ENCODE measurements around the gene NPR2. TPM values are rescaled to one million over a fixed set of nuclear protein-coding genes. Genes with fewer than 3 reads are reported as not detected.

The NPR2 gene
- total RNA-seq, 4 donors from 2014 or later, result 5.1 to 9.3 (median 8.1) TPM

DNA sequence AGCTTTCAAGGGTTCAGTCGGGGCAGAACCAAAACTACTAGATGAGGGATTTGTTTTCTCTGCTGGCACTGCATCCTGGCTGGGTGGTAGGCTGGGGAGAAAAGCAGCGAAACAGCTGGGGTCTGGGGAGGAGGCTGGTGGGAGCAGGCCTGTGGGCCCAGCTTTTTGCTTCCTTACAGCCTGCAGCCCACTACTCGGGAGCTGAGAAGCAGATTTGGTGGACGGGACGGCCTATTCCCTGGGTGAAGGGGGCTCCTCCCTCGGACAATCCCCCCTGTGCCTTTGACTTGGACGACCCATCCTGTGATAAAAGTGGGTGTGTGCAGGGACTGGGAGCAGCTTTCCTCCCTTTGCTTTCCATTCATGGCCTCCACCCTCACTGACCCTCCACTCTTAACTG, 9.1 kb downstream of the NPR2 start:
- no peaks in the 10 kb centered on the region for H3K9me3 ChIP-seq
- intact Hi-C loops (cut with DNase I), result no loop called here
- H3K4me3 ChIP-seq (replicated peaks in 1 of 3), result no peak overlapping the region
- DNase-seq, result no peak
- no peak overlapping the region for H3K27ac ChIP-seq
- no peaks in the 10 kb centered on the region for H3K4me1 ChIP-seq
- H3K36me3 ChIP-seq, result peaks cover 0 to 5% of the 10 kb centered on the region in 2 donors
- 88 to 90% methylated on average over 7 of the region's 7 CpGs for WGBS, 2 donors
- TF ChIP-seq, protein P1, sequence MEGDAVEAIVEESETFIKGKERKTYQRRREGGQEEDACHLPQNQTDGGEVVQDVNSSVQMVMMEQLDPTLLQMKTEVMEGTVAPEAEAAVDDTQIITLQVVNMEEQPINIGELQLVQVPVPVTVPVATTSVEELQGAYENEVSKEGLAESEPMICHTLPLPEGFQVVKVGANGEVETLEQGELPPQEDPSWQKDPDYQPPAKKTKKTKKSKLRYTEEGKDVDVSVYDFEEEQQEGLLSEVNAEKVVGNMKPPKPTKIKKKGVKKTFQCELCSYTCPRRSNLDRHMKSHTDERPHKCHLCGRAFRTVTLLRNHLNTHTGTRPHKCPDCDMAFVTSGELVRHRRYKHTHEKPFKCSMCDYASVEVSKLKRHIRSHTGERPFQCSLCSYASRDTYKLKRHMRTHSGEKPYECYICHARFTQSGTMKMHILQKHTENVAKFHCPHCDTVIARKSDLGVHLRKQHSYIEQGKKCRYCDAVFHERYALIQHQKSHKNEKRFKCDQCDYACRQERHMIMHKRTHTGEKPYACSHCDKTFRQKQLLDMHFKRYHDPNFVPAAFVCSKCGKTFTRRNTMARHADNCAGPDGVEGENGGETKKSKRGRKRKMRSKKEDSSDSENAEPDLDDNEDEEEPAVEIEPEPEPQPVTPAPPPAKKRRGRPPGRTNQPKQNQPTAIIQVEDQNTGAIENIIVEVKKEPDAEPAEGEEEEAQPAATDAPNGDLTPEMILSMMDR (IDR thresholded peaks at IDR 0.05), result no peak
- TF ChIP-seq POLR2A (IDR thresholded peaks at IDR 0.05), result no peak
- H3K27me3 ChIP-seq, result no peaks in the 10 kb centered on the region

DNA sequence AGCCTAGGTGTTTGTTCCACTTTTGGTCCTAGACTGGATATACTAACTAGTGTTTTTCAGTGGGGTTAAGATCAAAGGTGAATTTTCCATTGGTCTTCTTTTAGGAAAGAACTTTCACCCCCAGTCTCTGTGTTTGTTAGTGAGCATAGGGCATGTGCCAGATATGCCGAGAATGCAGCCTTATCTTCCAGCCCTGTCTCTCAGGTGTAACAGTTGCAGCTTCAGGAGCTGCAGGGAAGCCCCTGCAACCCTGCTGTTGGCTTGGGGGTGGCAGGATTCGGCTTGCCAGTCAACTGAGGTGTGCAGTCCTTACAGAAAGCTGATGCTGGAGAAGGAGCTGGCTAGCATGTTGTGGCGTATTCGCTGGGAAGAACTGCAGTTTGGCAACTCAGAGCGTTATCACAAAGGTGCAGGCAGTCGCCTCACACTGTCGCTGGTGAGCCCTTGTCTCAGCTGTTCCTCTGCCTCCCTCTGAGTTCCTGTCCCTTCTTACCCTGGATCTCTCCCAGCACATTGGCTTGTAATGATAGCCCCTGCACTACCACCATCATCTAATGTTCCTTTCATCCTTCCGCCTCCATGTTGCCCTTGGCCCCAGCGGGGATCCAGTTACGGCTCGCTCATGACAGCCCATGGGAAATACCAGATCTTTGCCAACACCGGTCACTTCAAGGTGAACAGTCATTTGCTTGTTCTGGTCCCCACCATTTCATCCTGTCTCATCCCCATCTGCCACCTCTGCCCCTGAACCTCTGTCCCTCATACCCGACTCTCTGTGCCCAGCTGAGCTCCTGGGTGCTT, 10.1 kb downstream of the NPR2 start:
- Histone ChIP-seq H3K4me1 (no peaks in the 10 kb centered on the region), H3K27ac (no peak overlapping the region), H3K36me3 (peaks cover 0 to 12% of the 10 kb centered on the region in 2 donors), H3K27me3 (no peaks in the 10 kb centered on the region), H3K9me3 (no peaks in the 10 kb centered on the region), H3K4me3 (replicated peaks in 1 of 3) (no peak overlapping the region)
- intact Hi-C loops (cut with DNase I), result no loop called here
- no peak for DNase-seq
- TF ChIP-seq, protein P1 (IDR thresholded peaks at IDR 0.05), result no peak
- no peak for TF ChIP-seq POLR2A (IDR thresholded peaks at IDR 0.05)
- WGBS, 2 donors, result 93 to 98% methylated on average over 10 to 13 of the region's 13 CpGs

DNA sequence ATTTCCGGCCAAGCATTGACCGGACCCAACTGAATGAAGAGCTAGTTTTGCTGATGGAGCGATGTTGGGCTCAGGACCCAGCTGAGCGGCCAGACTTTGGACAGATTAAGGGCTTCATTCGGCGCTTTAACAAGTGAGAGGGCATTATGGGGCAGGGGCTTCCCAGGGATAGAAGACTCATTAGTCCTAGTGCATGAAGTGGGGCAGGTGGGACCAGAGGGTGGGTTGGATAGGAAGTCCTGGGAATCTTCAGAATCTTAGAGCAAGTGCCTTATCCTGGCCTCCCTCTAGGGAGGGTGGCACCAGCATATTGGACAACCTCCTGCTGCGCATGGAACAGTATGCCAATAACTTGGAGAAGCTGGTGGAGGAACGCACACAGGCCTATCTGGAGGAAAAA, 14.7 kb downstream of the NPR2 start:
- Histone ChIP-seq H3K27ac (no peak overlapping the region), H3K4me1 (peaks cover 0 to 2% of the 10 kb centered on the region in 2 donors), H3K36me3 (peaks cover 0 to 22% of the 10 kb centered on the region in 2 donors), H3K4me3 (replicated peaks in 1 of 3) (no peak overlapping the region), H3K27me3 (no peaks in the 10 kb centered on the region), H3K9me3 (no peaks in the 10 kb centered on the region)
- TF ChIP-seq POLR2A (IDR thresholded peaks at IDR 0.05), result no peak
- TF ChIP-seq, protein P1 (IDR thresholded peaks at IDR 0.05), result no peak
- intact Hi-C loops (cut with DNase I), result no loop called here
- DNase-seq, result no peak
- 96 to 98% methylated on average over 8 of the region's 8 CpGs for WGBS, 2 donors

DNA sequence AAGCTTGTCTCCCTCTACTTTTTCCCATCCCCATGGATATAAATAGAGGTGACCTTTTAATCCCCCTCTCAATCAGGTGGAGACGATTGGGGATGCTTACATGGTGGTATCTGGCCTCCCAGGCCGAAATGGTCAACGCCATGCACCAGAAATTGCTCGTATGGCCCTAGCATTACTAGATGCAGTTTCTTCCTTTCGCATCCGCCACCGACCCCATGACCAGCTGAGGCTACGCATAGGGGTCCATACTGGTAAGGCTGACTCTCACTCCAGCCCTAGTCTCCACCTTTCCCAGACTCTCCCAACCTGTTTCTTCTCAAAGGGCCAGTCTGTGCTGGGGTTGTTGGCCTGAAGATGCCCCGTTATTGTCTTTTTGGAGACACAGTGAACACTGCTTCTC, 17.0 kb downstream of the NPR2 start:
- Histone ChIP-seq H3K27ac (no peak overlapping the region), H3K4me1 (peaks cover 15 to 22% of the 10 kb centered on the region in 2 donors), H3K9me3 (no peaks in the 10 kb centered on the region), H3K36me3 (peaks cover 0 to 17% of the 10 kb centered on the region in 2 donors), H3K27me3 (no peaks in the 10 kb centered on the region), H3K4me3 (replicated peaks in 1 of 3) (no peak overlapping the region)
- intact Hi-C loops (cut with DNase I), result no loop called here
- DNase-seq, result no peak
- no peak for TF ChIP-seq POLR2A (IDR thresholded peaks at IDR 0.05)
- TF ChIP-seq, protein P1 (IDR thresholded peaks at IDR 0.05), result no peak
- WGBS, 2 donors, result 95 to 98% methylated on average over 9 of the region's 9 CpGs

DNA sequence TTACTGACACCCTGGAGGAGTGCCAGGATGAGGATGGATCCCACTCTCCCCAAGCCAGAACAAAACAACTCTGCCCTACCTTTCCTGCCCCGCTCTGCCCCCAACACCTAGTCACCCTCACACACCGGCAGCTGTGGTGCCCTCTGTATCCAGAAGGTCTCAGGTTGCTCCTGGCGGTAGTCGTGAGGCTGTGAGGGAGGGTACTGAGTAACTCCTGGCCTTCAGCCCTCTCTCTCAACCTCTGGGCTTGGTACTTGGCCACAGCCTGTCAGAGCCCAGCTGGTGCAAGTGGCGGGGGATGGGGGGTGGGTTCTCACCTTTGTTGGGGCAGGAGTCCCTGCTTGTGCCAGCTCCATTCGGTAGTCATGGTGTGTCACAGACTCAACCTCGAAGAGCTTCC, 18.7 kb downstream of the NPR2 start:
- WGBS, 2 donors, result 98 to 99% methylated on average over 7 of the region's 7 CpGs
- H3K4me1 ChIP-seq, result peaks cover 22 to 32% of the 10 kb centered on the region in 2 donors
- intact Hi-C loops (cut with DNase I), result no loop called here

More for the DNA sequence above, 18.7 kb downstream of the NPR2 start:
- H3K9me3 ChIP-seq, result no peaks in the 10 kb centered on the region
- no peaks in the 10 kb centered on the region for H3K27me3 ChIP-seq
- H3K36me3 ChIP-seq, result peaks cover 0 to 17% of the 10 kb centered on the region in 2 donors
- H3K27ac ChIP-seq, result no peak overlapping the region
- H3K4me3 ChIP-seq (replicated peaks in 1 of 3), result no peak overlapping the region
- DNase-seq, result no peak
- TF ChIP-seq POLR2A (IDR thresholded peaks at IDR 0.05), result no peak
- TF ChIP-seq, protein P1 (IDR thresholded peaks at IDR 0.05), result no peak
